Activated CD4-positive, CD25-positive, alpha-beta regulatory T cell treated with anti-CD3 and anti-CD28 coated beads, Interleukin-2, amount 50 U/mL, for 72 hours (primary cell): Measurements from ENCODE around the gene CNTN2.

Source experiments
- DNase-seq: peaks from one replicate; pipeline ENCODE4 v3.0.0; 2021

The CNTN2 gene

DNA sequence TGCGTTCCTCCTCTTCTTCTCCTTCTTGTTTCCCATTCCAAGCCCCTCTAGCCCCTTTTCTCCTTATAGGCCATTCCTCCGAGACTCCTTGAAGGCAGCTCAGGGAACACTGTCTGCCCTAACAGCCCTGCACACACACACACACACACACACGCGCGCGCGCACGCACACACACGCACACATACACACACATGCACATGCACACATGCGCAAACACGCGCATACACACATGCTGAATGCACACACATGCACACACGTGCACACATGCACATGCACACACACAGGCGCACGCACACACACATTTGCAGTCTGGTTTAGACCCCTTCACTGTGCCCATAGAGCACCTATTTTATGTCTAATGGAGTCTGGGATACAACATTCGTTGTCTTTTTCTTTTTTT, 17.8 kb upstream of the CNTN2 start:
- no peak for DNase-seq

DNA sequence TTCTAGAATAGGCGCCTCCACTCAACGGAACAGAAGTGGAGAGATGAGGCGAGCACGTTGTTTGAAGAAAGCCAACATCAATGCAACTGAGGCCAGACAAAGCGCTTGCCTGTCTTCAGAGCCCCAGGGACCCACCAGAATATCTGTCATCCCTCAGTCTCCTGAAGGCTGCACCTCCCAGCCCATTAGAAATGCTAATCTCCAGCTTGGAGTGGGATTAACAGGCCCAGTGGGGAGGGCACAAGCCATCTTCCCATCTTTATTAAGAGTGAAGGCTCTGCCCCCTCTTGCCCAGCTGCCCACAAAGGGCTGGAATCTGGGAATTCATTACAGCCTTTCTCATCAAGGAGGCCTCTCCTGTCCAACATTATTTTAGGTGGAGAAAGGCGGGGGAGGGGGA, 16.8 kb upstream of the CNTN2 start:
- no peak for DNase-seq

DNA sequence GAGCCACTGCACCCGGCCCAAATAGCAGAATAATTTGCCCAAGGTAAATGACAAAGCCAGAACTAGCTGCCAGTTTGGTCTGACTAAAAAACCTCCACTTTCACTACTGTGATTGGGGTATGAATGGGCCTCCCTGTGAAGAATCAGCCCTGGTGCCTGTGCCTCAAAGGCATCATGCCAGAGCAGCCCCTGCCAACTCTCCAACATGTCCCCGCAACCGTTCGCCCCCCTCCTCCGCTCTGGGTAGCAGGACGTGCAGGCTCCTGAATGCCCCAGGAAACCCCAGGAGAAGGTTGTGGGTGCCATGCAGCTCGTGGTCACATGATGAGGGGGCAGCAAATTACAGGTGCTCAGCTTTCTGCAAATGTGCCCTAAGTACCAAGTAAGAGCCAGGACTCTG, 14.6 kb upstream of the CNTN2 start:
- no peak for DNase-seq

DNA sequence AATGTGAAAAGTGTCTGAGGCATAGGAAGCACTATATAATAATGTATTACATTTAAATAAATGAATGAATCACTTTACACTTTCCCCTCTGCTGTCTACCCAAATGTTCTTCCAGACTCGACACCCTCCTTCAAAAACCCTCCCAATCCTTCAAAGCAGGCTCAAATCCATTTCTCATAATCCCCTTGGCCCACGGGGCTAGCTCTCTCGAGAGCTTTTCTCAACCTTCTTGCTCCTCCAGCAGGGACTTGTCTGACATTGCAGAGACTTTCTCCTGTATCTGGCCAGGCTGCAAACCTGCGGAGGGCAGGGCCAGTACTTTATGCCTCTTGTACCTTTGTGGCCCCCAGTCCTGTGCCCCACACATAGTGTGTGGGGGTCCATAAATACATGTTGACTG, 14.1 kb upstream of the CNTN2 start:
- no peak for DNase-seq

GRCh38 chr1:205030241-205030640, 12.8 kb upstream of the CNTN2 start:
- DNase-seq = no peak

- no peak for DNase-seq
Observed at GRCh38 chr1:205030896-205031295, 12.1 kb upstream of the CNTN2 start.

DNA sequence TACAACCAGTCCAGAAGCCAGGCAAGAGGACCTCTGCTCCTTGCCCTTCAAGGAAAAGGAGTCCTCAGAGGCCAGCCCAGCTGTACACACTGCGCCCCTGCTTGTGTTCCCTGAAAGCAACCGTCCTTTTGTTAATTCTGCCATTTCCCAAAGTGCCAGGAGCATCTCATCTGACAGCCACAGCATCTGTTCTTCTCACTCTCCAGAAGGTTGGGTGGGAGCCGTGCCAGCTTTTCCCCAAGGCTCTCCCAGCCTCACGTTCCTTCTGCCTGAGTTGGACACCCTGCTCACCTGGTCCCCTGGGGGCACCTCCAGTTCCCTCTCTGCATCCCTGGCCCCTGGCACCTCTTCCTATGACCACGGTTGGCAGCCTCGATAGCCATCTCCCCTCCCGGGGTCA, 10.5 kb upstream of the CNTN2 start:
- no peak for DNase-seq

DNA sequence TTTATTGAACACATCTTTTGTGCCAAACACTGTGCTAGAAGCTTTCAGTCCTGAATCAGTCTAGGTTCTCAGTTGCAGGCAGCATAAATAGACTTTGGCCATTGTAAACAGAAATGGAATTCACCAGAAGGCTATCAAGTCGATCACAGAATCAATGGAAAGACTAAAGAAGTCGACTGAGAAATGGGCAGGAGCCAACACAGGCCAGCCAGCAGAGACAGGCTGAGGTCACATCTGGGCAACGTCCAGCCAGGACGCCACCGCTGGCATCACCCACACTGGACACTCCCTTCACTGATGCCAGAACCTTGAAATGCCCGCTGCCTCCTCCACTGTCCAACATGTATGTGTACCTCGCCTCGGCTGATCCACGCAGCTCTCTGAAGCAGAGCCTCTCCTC, 5.5 kb upstream of the CNTN2 start:
- DNase-seq = no peak

- DNase-seq = no peak
Observed at GRCh38 chr1:205038132-205038786, 4.8 kb upstream of the CNTN2 start.

DNA sequence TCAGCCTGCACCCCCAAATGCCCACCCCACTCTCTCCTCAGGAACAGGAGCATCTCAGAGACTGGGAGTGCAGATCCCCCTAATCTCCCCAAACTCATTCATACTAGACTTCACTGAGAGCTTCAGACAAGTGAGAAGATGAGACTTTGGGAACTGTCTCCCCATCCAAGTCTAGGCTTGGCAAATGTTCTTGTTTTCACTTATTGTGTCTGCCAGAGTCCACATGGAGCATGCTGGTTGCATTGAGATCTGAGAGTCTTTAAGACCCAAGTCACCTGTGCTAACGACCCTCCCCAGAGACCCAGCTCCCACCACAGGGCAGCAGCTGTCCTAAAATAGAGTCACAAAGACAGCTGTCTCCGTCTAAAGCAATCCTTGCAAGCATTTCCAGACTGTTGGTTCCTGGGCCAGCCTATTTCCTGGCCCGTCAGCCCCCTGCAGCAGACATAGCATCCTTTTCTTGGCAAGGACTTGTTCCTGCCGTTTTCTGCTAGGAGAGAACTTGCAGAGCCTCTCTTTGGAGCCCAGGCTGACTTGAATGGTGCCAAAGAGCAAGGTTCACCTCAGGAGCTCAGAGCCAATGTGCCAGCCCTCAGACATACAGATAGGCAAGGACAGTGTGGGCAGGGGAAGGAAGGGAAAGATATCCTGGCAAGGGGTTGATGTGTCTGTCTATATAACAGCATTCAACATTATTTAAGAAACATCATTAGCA, 1.9 kb upstream of the CNTN2 start:
- DNase-seq = no peak

GRCh38 chr1:205041998-205042910, 758 bp upstream of the CNTN2 start:
- DNase-seq = no peak

GRCh38 chr1:205043866-205044265, 854 bp downstream of the CNTN2 start:
- DNase-seq = no peak

GRCh38 chr1:205044741-205045140, 1.7 kb downstream of the CNTN2 start:
- no peak for DNase-seq

- no peak for DNase-seq
Observed at GRCh38 chr1:205045146-205045545, 2.1 kb downstream of the CNTN2 start.

- no peak for DNase-seq
Observed at GRCh38 chr1:205046870-205047269, 3.9 kb downstream of the CNTN2 start.

DNA sequence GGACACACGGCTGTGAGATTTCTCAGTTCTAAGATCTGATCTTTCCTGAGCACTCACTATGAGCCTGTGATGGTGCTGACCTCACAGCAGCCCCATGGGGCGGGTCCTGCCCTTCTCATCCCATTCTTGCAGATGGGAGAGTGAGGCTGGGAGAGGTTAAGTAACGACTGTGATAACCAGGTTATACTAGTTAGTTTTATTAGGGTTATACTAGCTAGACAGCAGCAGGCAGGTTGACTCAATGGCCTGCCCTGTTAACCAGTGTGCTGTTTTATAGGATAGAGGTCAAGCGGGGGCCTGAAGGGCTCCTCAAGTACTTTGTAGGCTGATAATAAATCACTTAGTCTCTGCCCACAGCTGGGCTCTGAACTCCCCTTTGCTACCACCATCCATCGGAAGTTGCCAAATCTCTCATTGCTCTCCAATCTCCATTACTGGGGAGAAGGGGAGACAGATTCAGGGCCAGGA, 4.8 kb downstream of the CNTN2 start:
- DNase-seq = no peak

DNA sequence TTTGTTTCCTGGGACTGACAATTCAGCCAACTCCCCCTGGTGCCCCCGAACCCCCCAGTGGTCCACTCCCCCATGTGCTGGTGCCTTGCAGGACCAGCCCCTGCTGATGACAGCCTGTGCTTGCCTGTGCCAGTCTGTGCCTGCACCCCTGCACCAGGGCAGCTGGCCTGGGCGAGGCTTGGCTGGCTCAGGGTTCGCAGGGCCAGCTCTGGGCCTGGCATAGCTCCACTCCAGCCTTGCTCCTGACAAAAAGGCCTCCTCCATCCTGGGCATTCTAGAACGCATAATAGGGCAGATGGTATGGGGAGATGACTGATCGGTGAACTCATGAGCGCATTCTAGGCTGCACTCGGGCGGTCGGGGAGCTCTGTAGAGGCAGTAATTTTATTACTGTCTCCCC, 5.4 kb downstream of the CNTN2 start:
- DNase-seq = no peak

DNA sequence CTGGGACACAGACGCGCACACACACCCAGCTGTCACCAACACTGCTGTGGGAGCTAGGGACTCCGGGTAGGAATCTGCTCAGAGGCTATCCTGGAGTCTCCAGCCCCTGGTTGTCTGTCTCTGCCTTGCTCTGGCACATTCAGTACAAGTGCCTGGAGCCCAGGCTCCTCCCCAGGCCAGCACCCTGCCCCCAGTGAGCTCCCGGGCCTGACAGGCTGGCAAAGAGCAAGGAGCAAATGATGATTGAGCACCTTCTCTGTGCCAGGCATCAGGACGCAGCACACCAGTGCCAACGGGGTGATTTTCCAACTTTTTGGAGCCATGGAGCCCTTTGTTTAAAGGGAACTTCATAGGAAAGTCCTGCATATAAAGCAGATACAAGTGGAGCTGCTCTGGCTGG, 6.5 kb downstream of the CNTN2 start:
- DNase-seq = no peak

- no peak for DNase-seq
Observed at GRCh38 chr1:205052690-205053089, 9.7 kb downstream of the CNTN2 start.

GRCh38 chr1:205053296-205053695, 10.3 kb downstream of the CNTN2 start:
- no peak for DNase-seq

- DNase-seq = no peak
Observed at GRCh38 chr1:205054013-205054412, 11.0 kb downstream of the CNTN2 start.

GRCh38 chr1:205056188-205056611, 13.2 kb downstream of the CNTN2 start:
- no peak for DNase-seq

DNA sequence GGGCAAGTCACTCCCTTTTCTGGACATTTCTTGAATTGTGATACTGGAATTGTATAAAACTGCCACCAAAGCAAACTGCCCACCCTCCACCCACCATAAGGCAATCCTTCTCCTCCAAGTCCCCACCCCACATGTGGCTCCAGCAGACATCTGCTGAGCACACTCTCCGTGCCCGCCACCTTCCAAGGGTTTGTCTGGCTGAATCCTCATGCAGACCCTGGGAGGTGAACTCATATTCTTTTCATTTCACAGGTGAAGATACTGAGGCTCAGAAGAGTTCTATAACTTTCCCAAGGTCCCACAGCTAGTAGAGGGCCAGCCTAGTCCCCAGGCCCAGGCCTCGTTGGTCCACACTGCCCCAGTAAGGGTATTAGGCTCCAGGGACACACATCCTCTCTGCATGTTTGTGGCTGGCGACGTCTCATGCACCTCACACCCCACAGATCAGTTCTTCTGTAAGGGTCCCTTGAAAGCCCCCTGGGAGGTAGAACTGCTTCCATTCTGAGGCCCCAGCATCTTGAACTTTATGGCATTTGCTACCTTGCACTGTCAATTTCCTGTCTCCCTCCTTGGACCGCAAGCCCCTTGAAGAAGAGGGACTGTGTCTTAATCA, 14.1 kb downstream of the CNTN2 start:
- DNase-seq = no peak
